Measurements from ENCODE around the gene WDR31.

The WDR31 gene

GRCh38 chr9:113293285-113293878 is 46.7 kb downstream of the WDR31 start:
- peak; percentile 34 for DNase-seq

- DNase-seq, result peak; percentile 5
Measured at GRCh38 chr9:113290052-113290607, 49.9 kb downstream of the WDR31 start.

- peak; percentile 5 for DNase-seq
Measured at GRCh38 chr9:113289091-113289490, 51.0 kb downstream of the WDR31 start.

- no peak for DNase-seq
Measured at GRCh38 chr9:113281356-113281755, 58.7 kb downstream of the WDR31 start.

GRCh38 chr9:113278840-113279239 is 61.2 kb downstream of the WDR31 start:
- no peak for DNase-seq

- DNase-seq, result peak; percentile 99
Measured at GRCh38 chr9:113275157-113276131, 64.6 kb downstream of the WDR31 start, which contains the start of the genes CDC26 and PRPF4. Gene CDC26, minus strand, starts transcription at chr9:113275572. Its CDS starts 3,065 bp downstream, at chr9:113272507. Gene PRPF4, plus strand, starts transcription at chr9:113275658. Its CDS starts 86 bp downstream, at chr9:113275744.

GRCh38 chr9:113274474-113275156 is 65.5 kb downstream of the WDR31 start:
- DNase-seq, result peak; percentile 57

- DNase-seq, result no peak
Measured at GRCh38 chr9:113269871-113270270, 70.2 kb downstream of the WDR31 start.

GRCh38 chr9:113269355-113269754 is 70.7 kb downstream of the WDR31 start:
- no peak for DNase-seq

- no peak for DNase-seq
Measured at GRCh38 chr9:113267911-113268566, 72.0 kb downstream of the WDR31 start.

- no peak for DNase-seq
Measured at GRCh38 chr9:113266174-113266573, 73.9 kb downstream of the WDR31 start.
